K562 (cell line): ENCODE measurements around the gene NT5C1A. TPM values are rescaled to one million over a fixed set of nuclear protein-coding genes. Genes with fewer than 3 reads are reported as not detected.
A peak's percentile ranks its signal among the peaks of the same experiment; 100 is the strongest.

Source experiments
- ATAC-seq: fragments of 200-7000 bp; cut with Tn5 transposase; 3 replicates; pipeline ENCODE4 v1.9.1; 2020; ENCODE audit warnings: moderate library complexity
- BruUV-seq: library from RNA; stranded (reverse); fragments of 400-500 nt; replicated peaks from 2 replicates; lab custom pipeline; 2021; lab: Mats Ljungman, UMichigan
- CTCF ChIA-PET: fragments of 300-600 bp; formaldehyde crosslinking; extraction: SDS; loops from one replicate; lab custom pipeline; 2021; ENCODE audit warnings: low intra/inter-chr PET ratio; lab: Yijun Ruan, JAX
- POLR2A ChIA-PET: fragments of 300-600, 350-650 bp; sonication (Branson Sonifier 250); formaldehyde crosslinking; extraction: SDS; loops from one replicate; lab custom pipeline; 2021; ENCODE audit warnings: antibody characterized with exemption, inconsistent platforms; lab: Yijun Ruan, JAX
- DNase-seq, 4 experiments: peaks; one replicate each; pipeline versions ENCODE4 v3.0.0 to v3.0.0-alpha.2; 2011 to 2018; ENCODE audit warnings: low spot score in 3 of 4, mixed read lengths in 3 of 4; ENCODE audit errors: extremely low read depth in 1 of 4
- FAIRE-seq: peaks from 2 replicates; lab custom pipeline; 2011; peaks lifted over from hg19 to GRCh38; lab: Jason Lieb, UNC
- H2AFZ ChIP-seq: 2 replicates; pipeline ENCODE4 v1.6.0; 2011; ENCODE audit warnings: low read depth, low read length, control low read depth, inconsistent platforms
- H3K27ac ChIP-seq: fragments of 200-600 bp; 3 replicates; pipeline ENCODE4 v1.8.0; 2011; ENCODE audit warnings: low read depth, mild to moderate bottlenecking, control low read depth, inconsistent platforms, low read length, moderate library complexity, mixed read lengths; ENCODE audit errors: extremely low read depth
- H3K27me3 ChIP-seq, 2 experiments: fragments of 300-600 bp in 1 of 2; 2 replicates in 1 of 2; 3 replicates in 1 of 2; pipeline versions ENCODE4 v1.6.0 to v1.8.0; 2011; ENCODE audit warnings: inconsistent platforms in 2 of 2, low read length in 2 of 2, mild to moderate bottlenecking in 1 of 2, mixed read lengths in 1 of 2, moderate library complexity in 1 of 2; ENCODE audit not compliant: control insufficient read depth in 2 of 2, insufficient read depth in 2 of 2
- H3K36me3 ChIP-seq: fragments of 300-600 bp; 3 replicates; pipeline ENCODE4 v1.8.0; 2011; ENCODE audit warnings: mild to moderate bottlenecking, low read length, inconsistent platforms; ENCODE audit not compliant: control insufficient read depth, insufficient read depth
- H3K4me1 ChIP-seq, 2 experiments: fragments of 200-600 bp in 1 of 2; replicated peaks in 1 of 2; 2 replicates in 1 of 2; 3 replicates in 1 of 2; pipeline versions ENCODE4 v1.5.1 to v1.8.0; 2011; ENCODE audit warnings: inconsistent platforms in 2 of 2, low read length in 2 of 2, mild to moderate bottlenecking in 1 of 2, mixed read lengths in 1 of 2, moderate library complexity in 1 of 2; ENCODE audit not compliant: control insufficient read depth in 2 of 2, insufficient read depth in 2 of 2
- H3K4me2 ChIP-seq: 2 replicates; pipeline ENCODE4 v1.6.1; 2011; ENCODE audit warnings: low read length, control low read depth, inconsistent platforms, mixed read lengths; ENCODE audit not compliant: insufficient read depth
- H3K4me3 ChIP-seq: fragments of 200-600 bp; sonication (generic), shearing (Covaris generic); 2 replicates; pipeline ENCODE4 v1.5.1; 2016; ENCODE audit warnings: control low read depth, inconsistent platforms
- H3K79me2 ChIP-seq: fragments of 200-600 bp; 3 replicates; pipeline ENCODE4 v1.8.0; 2011; ENCODE audit warnings: low read length, inconsistent platforms; ENCODE audit not compliant: control insufficient read depth, insufficient read depth
- H3K9ac ChIP-seq, 2 experiments: 2 replicates each; pipeline versions ENCODE4 v1.6.0 to v1.6.1; 2011; ENCODE audit warnings: low read depth in 2 of 2, low read length in 2 of 2, control low read depth in 1 of 2, inconsistent platforms in 1 of 2, mild to moderate bottlenecking in 1 of 2, mixed read lengths in 1 of 2; ENCODE audit not compliant: insufficient read depth in 1 of 2
- H3K9me1 ChIP-seq: one replicate; pipeline ENCODE4 v1.6.0; 2011; ENCODE audit warnings: inconsistent platforms, mild to moderate bottlenecking, low read length, moderate library complexity; ENCODE audit not compliant: control insufficient read depth, insufficient read depth
- H3K9me3 ChIP-seq: replicated peaks from 2 replicates; pipeline ENCODE4 v1.5.1; 2011; ENCODE audit warnings: low read depth, low read length, inconsistent platforms; ENCODE audit not compliant: control insufficient read depth, insufficient read depth
- H4K20me1 ChIP-seq: replicated peaks from 2 replicates; pipeline ENCODE4 v1.6.1; 2011; ENCODE audit warnings: low read length, inconsistent platforms, mixed read lengths; ENCODE audit not compliant: control insufficient read depth, insufficient read depth
- ESRRB ChIP-seq: fragments of 250-450 bp; sonication (Bioruptor Pico); IDR thresholded peaks from 2 replicates; pipeline ENCODE4 v1.5.0; 2020; ENCODE audit warnings: mild to moderate bottlenecking, moderate library complexity, borderline replicate concordance
- NFIC ChIP-seq: fragments of 450-650 bp; IDR thresholded peaks from 2 replicates; pipeline ENCODE4 v1.6.1; 2017; ENCODE audit warnings: mild to moderate bottlenecking, inconsistent platforms
- NR2C1 ChIP-seq, 2 experiments: fragments of 450-650 bp; IDR thresholded peaks; 2 replicates each; pipeline ENCODE4 v1.6.1; 2017; ENCODE audit warnings: mild to moderate bottlenecking in 2 of 2, antibody characterized with exemption in 1 of 2, inconsistent platforms in 1 of 2, missing compliant biosample characterization in 1 of 2, missing genetic modification characterization in 1 of 2
- whole genome bisulfite sequencing: fragments of 100-300 bp; shearing (Covaris generic); methylation state at CpG from one replicate; pipeline ENCODE4 v1.1.6; 2016; ENCODE audit warnings: low coverage, mixed read lengths; ENCODE audit not compliant: insufficient coverage; ENCODE audit errors: missing lambda C conversion rate; 5-methylcytosine and 5-hydroxymethylcytosine counted together
- in situ Hi-C: fragments of 300-500 bp; cut with MboI; formaldehyde crosslinking; loops from 4 replicates; pipeline ENCODE4 v1.15.0; 2018; ENCODE audit warnings: inconsistent platforms, mixed read lengths
- intact Hi-C: fragments of 100-400 bp; cut with micrococcal nuclease; formaldehyde crosslinking; loops from 2 replicates; pipeline ENCODE4 v1.14.2; 2022
- polyA plus RNA-seq, 8 experiments: library from polyadenylated mRNA; depleted of rRNA in 4 of 8; stranded (reverse) in 5 of 8; unstranded in 3 of 8; fragments of >200 nt; fragmentation: Nextera tagmentation in 2 of 8; fragmentation: Illumina TruSeq in 1 of 8; extraction: Ambion mirVana in 2 of 8; extraction: Trizol in 1 of 8; gene quantifications; 2 replicates each; pipeline versions ENCODE4 v1.2.1 to v1.2.3, GENCODE V29; 2011 to 2014; ENCODE audit warnings: inconsistent platforms in 1 of 8, missing spikeins in 1 of 8
- total RNA-seq, 7 experiments: library from RNA; depleted of rRNA in 6 of 7; stranded (reverse); fragments of >200 nt in 6 of 7; fragmentation: Illumina TruSeq in 2 of 7; extraction: Trizol in 2 of 7; gene quantifications; 2 replicates each; pipeline versions ENCODE4 v1.2.1 to v1.2.3, GENCODE V29; 2011 to 2021; ENCODE audit warnings: low replicate concordance in 1 of 7
- TF ChIP-seq, protein P1 (sequence below): fragments of 200-800 bp; sonication (Bioruptor generic); IDR thresholded peaks from 2 replicates; pipeline ENCODE4 v1.6.1; 2017; ENCODE audit warnings: missing genetic modification characterization, missing compliant biosample characterization

The NT5C1A gene
- total and polyA plus RNA-seq, 9 of the 15 experiments (the other 6 are each of a cell fraction or from before 2014, with no cell fraction given), result not detected

DNA sequence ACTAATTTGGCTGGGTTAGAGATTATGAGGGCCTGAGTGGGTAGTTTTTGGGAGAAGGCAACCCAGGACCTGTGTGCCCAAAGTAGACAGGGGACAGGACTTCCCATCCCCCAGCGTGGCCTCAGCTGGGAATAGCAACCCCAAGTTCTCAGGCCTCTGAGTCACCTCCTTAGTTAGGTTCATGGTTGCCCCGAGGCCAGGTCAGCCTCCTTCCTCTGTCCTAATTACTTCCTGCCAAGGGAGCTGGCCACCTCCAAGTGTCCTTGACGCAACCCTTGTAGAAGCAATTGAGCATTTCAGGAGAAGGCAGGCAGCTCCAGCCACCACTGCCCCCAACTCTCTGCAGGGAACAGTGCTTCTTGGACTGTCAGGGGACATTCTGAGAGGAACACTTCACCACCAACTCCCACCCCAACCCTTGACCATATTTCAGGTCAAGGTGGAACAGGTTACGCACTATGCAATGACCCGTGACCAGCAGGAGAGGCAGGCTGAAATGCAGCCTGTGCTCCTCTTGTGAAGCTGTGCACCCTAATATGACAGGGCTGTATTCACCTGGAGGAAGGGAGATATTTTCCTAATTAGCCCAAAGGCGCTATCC lies 5.1 kb upstream of the NT5C1A start (continued):
- TF ChIP-seq, protein P1, sequence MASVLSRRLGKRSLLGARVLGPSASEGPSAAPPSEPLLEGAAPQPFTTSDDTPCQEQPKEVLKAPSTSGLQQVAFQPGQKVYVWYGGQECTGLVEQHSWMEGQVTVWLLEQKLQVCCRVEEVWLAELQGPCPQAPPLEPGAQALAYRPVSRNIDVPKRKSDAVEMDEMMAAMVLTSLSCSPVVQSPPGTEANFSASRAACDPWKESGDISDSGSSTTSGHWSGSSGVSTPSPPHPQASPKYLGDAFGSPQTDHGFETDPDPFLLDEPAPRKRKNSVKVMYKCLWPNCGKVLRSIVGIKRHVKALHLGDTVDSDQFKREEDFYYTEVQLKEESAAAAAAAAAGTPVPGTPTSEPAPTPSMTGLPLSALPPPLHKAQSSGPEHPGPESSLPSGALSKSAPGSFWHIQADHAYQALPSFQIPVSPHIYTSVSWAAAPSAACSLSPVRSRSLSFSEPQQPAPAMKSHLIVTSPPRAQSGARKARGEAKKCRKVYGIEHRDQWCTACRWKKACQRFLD, result peak; percentile 52; the same call in 1 of the 2 replicates
- TF ChIP-seq NR2C1 (IDR thresholded peaks at IDR 0.05), result 0 out of 2 replicates have a peak, but pooled peaks have one; percentile 13
- TF ChIP-seq NR2C1 (tag; IDR thresholded peaks at IDR 0.05), result peak; percentile 72
- TF ChIP-seq, all 486 proteins: peak for 16

DNA sequence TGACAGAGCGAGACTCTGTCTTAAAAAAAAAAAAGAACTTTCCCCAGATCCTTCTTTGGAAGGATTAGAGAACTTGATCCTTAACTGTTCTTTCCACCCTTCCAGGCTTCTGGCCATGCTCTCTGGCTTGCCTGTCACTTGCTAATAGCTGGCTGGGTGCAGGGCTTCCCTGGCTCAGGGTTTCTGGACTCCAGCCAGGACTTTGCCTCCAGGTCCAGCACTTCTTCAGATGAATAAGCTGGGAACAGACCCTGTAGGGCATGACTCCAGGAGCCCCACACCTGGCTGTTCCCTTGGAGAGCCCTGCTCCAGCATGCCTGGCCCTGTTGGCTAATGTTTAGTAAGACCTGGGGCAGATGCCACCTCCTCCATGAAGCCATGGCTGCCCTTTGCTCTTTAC lies 3.3 kb upstream of the NT5C1A start:
- H3K9me1 ChIP-seq, result no peaks in the 10 kb centered on the region
- intact Hi-C loops, result no loop called here
- WGBS, result 45% methylated on average over 1 of the region's 1 CpG
- H3K36me3 ChIP-seq, result no peaks in the 10 kb centered on the region
- no peak for DNase-seq
- BruUV-seq, result no TSS peak
- no peak overlapping the region for H3K9ac ChIP-seq
- ChIA-PET POLR2A (interaction anchor here (0.7 to 1.3 kb wide), 4 partner anchors 14 to 101 kb away, joined by 3 to 7 read pairs (median 3); no protein-coding TSS in a partner anchor), CTCF (interaction anchor here (0.9 kb wide), 1 partner anchor 37 kb away, joined by 4 read pairs; no protein-coding TSS in a partner anchor)
- H4K20me1 ChIP-seq, result 0 out of 2 replicates have a peak, but pooled peaks cover 6% of the 10 kb centered on the region
- no peak for FAIRE-seq
- H3K27ac ChIP-seq, result no peak overlapping the region
- TF ChIP-seq NFIC (peak; percentile 31), ESRRB (CRISPR knock-in tag) (no peak)
- no peak overlapping the region for H3K4me3 ChIP-seq
- peaks cover 15 to 18% of the 10 kb centered on the region in 2 experiments for H3K4me1 ChIP-seq
- in situ Hi-C loops, result no loop called here
- H3K27me3 ChIP-seq, result peaks cover 22 to 34% of the 10 kb centered on the region in 2 experiments; a peak in 3 of 5 replicates
- H3K4me2 ChIP-seq, result no peak overlapping the region
- no peak overlapping the region for H2AFZ ChIP-seq
- no peak for ATAC-seq
- no peaks in the 10 kb centered on the region for H3K9me3 ChIP-seq
- no peaks in the 10 kb centered on the region for H3K79me2 ChIP-seq
